GM06990 (cell line): Measurements from ENCODE around the gene CLIP4.

Source experiments
- DNase-seq: peaks from one replicate; pipeline ENCODE4 v3.0.0-alpha.2; 2011; ENCODE audit not compliant: insufficient read length; ENCODE audit errors: extremely low read depth
- H3K27me3 ChIP-seq: replicated peaks from 2 replicates; pipeline ENCODE4 v1.6.0; 2011; ENCODE audit warnings: low read length; ENCODE audit not compliant: control insufficient read depth, insufficient read depth
- H3K36me3 ChIP-seq: 2 replicates; pipeline ENCODE4 v1.5.1; 2011; ENCODE audit warnings: low read length; ENCODE audit not compliant: control insufficient read depth, insufficient read depth
- H3K4me3 ChIP-seq: replicated peaks from 2 replicates; pipeline ENCODE4 v1.5.1; 2011; ENCODE audit warnings: low read depth, mild to moderate bottlenecking, control low read depth, low read length
- TF ChIP-seq, protein P1 (sequence below): IDR thresholded peaks from 2 replicates; pipeline ENCODE4 v1.5.1; 2011; ENCODE audit warnings: low read length, control low read depth, mild to moderate bottlenecking, inconsistent platforms; ENCODE audit not compliant: insufficient read depth, poor library complexity, severe bottlenecking

Gene CLIP4

GRCh38 chr2:29147963-29148362 is 32.7 kb downstream of the CLIP4 start:
- TF ChIP-seq, protein P1, sequence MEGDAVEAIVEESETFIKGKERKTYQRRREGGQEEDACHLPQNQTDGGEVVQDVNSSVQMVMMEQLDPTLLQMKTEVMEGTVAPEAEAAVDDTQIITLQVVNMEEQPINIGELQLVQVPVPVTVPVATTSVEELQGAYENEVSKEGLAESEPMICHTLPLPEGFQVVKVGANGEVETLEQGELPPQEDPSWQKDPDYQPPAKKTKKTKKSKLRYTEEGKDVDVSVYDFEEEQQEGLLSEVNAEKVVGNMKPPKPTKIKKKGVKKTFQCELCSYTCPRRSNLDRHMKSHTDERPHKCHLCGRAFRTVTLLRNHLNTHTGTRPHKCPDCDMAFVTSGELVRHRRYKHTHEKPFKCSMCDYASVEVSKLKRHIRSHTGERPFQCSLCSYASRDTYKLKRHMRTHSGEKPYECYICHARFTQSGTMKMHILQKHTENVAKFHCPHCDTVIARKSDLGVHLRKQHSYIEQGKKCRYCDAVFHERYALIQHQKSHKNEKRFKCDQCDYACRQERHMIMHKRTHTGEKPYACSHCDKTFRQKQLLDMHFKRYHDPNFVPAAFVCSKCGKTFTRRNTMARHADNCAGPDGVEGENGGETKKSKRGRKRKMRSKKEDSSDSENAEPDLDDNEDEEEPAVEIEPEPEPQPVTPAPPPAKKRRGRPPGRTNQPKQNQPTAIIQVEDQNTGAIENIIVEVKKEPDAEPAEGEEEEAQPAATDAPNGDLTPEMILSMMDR = no peak
- no peaks in the 10 kb centered on the region for H3K27me3 ChIP-seq
- no peak overlapping the region for H3K4me3 ChIP-seq
- DNase-seq = no peak
- peaks cover 5% of the 10 kb centered on the region for H3K36me3 ChIP-seq

GRCh38 chr2:29154610-29155009 is 39.4 kb downstream of the CLIP4 start:
- Histone ChIP-seq H3K4me3 (no peak overlapping the region), H3K27me3 (no peaks in the 10 kb centered on the region), H3K36me3 (peaks cover 4% of the 10 kb centered on the region)
- TF ChIP-seq, protein P1 = no peak
- DNase-seq = no peak

DNA sequence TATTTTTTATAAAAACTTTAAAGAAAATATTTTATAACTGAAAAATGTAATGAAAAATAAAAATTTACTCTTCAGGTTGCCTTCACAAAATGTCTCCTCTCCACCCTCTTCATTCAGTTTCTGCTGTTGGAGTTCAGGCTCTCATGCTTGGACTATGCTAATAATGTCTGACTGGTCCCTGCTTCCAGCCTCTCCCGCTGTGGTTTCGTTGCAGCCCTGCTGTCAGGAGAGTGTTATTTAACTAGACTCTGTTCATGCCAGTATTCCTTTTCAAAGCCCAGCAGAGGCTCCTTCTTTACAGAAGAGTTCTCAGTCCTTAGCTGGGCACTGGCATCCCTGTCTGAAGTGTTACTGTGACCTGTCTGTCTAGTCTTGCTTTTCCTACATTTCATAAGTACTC is 40.4 kb downstream of the CLIP4 start:
- TF ChIP-seq, protein P1 = no peak
- Histone ChIP-seq H3K27me3 (no peaks in the 10 kb centered on the region), H3K4me3 (no peak overlapping the region), H3K36me3 (peaks cover 4% of the 10 kb centered on the region)
- DNase-seq = no peak

- peaks cover 4% of the 10 kb centered on the region for H3K36me3 ChIP-seq
These were observed 41.9 kb downstream of the CLIP4 start for GRCh38 chr2:29157131-29157530.

GRCh38 chr2:29159125-29159524 is 43.9 kb downstream of the CLIP4 start:
- Histone ChIP-seq H3K4me3 (no peak overlapping the region), H3K27me3 (no peaks in the 10 kb centered on the region), H3K36me3 (peaks cover 4% of the 10 kb centered on the region)
- DNase-seq = no peak
- TF ChIP-seq, protein P1 = no peak

More at GRCh38 chr2:29157131-29157530, 41.9 kb downstream of the CLIP4 start:
- no peaks in the 10 kb centered on the region for H3K27me3 ChIP-seq
- TF ChIP-seq, protein P1 = no peak
- no peak for DNase-seq
- no peak overlapping the region for H3K4me3 ChIP-seq

- TF ChIP-seq, protein P1 = no peak
These were observed 45.0 kb downstream of the CLIP4 start for GRCh38 chr2:29160184-29160583.

More at GRCh38 chr2:29160184-29160583, 45.0 kb downstream of the CLIP4 start:
- no peaks in the 10 kb centered on the region for H3K27me3 ChIP-seq
- no peak for DNase-seq
- peaks cover 1% of the 10 kb centered on the region for H3K36me3 ChIP-seq
- H3K4me3 ChIP-seq = no peak overlapping the region
